ENCODE results near the gene SZT2. TPM values are rescaled to one million over a fixed set of nuclear protein-coding genes. Genes with fewer than 3 reads are reported as not detected.

The SZT2 gene
- total RNA-seq: 10 to 100 TPM; 29.1 to 49.2 (median 44.3) TPM

DNA sequence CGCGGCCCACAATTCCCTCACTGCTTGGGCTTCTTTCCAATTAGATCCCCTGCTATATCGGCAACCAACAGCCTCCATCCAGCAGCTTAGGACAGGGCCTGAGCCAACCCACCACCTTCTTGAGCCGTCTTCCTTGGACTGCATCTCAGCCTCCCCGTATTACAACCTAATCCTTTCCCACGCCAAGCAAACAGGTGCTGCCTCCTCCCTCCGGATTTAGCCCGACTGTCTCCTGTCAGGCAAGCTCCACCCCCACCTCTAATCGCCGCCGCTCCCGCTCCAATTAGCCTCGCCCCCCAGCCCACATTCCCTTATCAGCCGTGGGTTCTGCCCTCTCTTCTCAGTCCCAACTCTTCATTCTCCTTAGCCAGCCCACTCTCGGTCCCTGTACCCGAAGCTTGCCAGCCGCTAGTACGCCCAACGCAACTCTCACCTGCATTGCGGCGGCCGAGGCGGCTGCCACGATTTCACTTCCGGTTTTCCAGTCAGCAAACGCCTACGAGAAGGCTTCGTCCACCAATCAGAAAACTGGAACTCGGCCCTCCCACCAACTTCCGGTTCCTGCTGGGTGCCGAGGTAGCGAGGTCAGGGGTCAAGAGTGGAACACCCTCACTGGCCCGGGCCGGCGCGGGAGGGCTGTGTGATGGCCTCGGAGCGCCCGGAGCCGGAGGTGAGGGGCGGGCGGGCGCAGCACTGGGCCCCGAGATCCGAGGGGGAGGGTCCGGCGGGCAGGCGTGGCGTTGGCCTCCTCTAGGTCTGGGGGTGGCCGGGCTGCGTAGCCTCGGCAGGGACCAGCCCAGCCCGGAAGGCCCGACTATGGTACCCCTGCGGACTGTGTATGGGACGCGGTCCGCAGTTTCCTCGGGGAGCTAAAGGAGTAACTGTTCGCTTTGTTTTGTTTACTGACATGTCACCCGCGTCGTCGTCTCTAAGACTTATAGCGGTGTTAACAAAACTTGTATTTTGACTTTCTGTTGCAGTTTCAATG is at the start of gene SZT2, which contains the start of gene MED8:
Gene SZT2 (plus strand): TSS at position 574 of the 988 bp plus-strand sequence. CDS start 70 bp downstream, at position 644.
Gene MED8 (minus strand): TSS at position 475 of the 988 bp plus-strand sequence. CDS start 36 bp downstream, at position 439.
- Histone ChIP-seq H3K27ac (peak within 1 kb of the TSS; percentile 87 to 89), H3K4me3 (peak within 1 kb of the TSS; percentile 78 to 88 (median 86)), H3K27me3 (no peaks in the 10 kb centered on the region), H3K36me3 (peaks cover 11% of the 10 kb centered on the region), H3K9me3 (no peaks in the 10 kb centered on the region), H3K4me1 (peaks cover 10 to 17% of the 10 kb centered on the region in 2 donors)
- intact Hi-C loops (cut with DNase I; ENCODE audit: low total_unique reads): loop anchor here (1.0 kb wide), 1 partner anchor 23 kb away; no protein-coding TSS in a partner anchor
- TF ChIP-seq POLR2AphosphoS5 (IDR thresholded peaks at IDR 0.05): peak; percentile 80 to 94 (median 94)
- TF ChIP-seq POLR2A (IDR thresholded peaks at IDR 0.05): peak; percentile 82
- TF ChIP-seq, protein P1, sequence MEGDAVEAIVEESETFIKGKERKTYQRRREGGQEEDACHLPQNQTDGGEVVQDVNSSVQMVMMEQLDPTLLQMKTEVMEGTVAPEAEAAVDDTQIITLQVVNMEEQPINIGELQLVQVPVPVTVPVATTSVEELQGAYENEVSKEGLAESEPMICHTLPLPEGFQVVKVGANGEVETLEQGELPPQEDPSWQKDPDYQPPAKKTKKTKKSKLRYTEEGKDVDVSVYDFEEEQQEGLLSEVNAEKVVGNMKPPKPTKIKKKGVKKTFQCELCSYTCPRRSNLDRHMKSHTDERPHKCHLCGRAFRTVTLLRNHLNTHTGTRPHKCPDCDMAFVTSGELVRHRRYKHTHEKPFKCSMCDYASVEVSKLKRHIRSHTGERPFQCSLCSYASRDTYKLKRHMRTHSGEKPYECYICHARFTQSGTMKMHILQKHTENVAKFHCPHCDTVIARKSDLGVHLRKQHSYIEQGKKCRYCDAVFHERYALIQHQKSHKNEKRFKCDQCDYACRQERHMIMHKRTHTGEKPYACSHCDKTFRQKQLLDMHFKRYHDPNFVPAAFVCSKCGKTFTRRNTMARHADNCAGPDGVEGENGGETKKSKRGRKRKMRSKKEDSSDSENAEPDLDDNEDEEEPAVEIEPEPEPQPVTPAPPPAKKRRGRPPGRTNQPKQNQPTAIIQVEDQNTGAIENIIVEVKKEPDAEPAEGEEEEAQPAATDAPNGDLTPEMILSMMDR (IDR thresholded peaks at IDR 0.05): no peak
- peak; percentile 96 for DNase-seq (ENCODE audit: low spot score in 2 of 2)

DNA sequence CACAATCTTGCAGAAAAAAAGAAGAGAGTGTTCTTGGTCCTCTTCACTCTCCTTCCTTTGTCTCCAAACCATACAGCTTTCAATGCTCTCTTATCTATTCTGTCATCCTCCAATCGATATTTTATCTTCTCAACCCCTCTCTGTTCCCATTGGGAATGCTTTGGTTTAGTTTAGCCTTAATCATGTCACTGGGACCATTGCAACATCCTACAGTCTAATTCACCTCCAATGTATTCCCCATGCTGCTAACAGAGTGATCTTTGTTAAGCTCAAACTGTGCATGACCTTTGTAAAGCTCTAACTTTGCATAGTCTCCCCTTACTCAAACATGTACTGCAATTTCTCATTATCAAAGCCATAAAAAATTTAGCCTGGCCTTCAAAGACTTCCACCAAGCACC is 49.1 kb upstream of the SZT2 start:
- Histone ChIP-seq H3K27me3 (no peaks in the 10 kb centered on the region), H3K36me3 (no peaks in the 10 kb centered on the region), H3K9me3 (no peaks in the 10 kb centered on the region), H3K27ac (no peak overlapping the region), H3K4me1 (no peaks in the 10 kb centered on the region), H3K4me3 (no peak overlapping the region)
- intact Hi-C loops (cut with DNase I; ENCODE audit: low total_unique reads): no loop called here
- no peak for DNase-seq (ENCODE audit: low spot score in 2 of 2)
- TF ChIP-seq, protein P1 (IDR thresholded peaks at IDR 0.05): no peak
- TF ChIP-seq POLR2A (IDR thresholded peaks at IDR 0.05) (no peak), POLR2AphosphoS5 (IDR thresholded peaks at IDR 0.05) (no peak)

DNA sequence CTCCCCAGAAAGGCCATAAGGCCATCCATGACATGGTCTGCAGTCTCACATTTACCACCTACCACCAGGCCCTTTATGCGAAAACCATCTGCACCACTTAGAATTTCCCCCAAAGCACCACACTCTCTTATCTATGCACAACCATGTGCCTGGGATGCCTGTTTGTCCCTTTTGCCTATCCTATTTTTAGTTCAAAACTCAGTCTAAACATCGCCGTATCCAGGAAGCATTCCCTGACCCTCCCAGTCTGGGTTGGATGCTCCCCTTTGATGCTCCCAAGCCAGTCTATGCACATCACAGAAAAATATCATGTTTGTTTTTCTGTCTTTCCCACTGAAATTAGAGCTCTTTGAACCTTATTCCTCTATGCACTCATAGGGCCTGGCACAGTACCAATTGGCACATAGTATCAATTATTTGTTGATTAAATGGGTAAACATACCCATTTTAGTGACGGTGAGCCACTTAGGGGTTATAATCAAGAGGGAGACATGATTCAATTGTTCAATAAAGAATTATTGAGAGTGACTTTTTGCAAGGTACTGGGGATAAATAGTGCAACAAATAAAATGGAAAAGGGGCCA is 45.3 kb upstream of the SZT2 start:
- Histone ChIP-seq H3K36me3 (no peaks in the 10 kb centered on the region), H3K27ac (no peak overlapping the region), H3K4me3 (no peak overlapping the region), H3K4me1 (no peaks in the 10 kb centered on the region), H3K9me3 (no peaks in the 10 kb centered on the region), H3K27me3 (no peaks in the 10 kb centered on the region)
- DNase-seq (ENCODE audit: low spot score in 2 of 2): no peak
- intact Hi-C loops (cut with DNase I; ENCODE audit: low total_unique reads): no loop called here
- no peak for TF ChIP-seq POLR2AphosphoS5 (IDR thresholded peaks at IDR 0.05)
- TF ChIP-seq, protein P1 (IDR thresholded peaks at IDR 0.05): no peak
- no peak for TF ChIP-seq POLR2A (IDR thresholded peaks at IDR 0.05)

DNA sequence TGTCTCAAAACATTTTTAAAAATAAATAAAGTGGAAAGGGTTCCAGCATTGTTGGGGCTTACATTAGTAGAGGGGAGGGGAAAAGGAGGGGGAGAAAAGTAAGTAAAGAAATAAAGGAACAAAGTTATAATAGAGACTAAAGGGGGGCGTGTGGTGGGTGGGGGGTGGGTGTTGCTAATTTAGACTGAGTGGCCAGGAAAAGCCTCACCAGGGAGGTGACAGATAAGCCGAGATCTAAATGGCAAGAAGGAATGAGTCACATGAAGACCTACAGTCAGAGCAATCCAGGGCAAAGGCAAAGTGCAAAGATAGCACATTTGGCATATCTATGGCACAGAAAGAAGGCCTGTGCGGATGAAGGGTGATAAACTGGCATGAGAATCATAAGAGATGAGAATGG is 44.6 kb upstream of the SZT2 start:
- Histone ChIP-seq H3K27me3 (no peaks in the 10 kb centered on the region), H3K4me3 (no peak overlapping the region), H3K36me3 (no peaks in the 10 kb centered on the region), H3K9me3 (no peaks in the 10 kb centered on the region), H3K4me1 (no peaks in the 10 kb centered on the region), H3K27ac (no peak overlapping the region)
- TF ChIP-seq, protein P1 (IDR thresholded peaks at IDR 0.05): no peak
- no peak for TF ChIP-seq POLR2AphosphoS5 (IDR thresholded peaks at IDR 0.05)
- no peak for TF ChIP-seq POLR2A (IDR thresholded peaks at IDR 0.05)
- intact Hi-C loops (cut with DNase I; ENCODE audit: low total_unique reads): no loop called here
- DNase-seq (ENCODE audit: low spot score in 2 of 2): no peak

Measured in breast epithelium (tissue), 4 donors.